Measurements from ENCODE around the gene ADAM8. TPM values are rescaled to one million over a fixed set of nuclear protein-coding genes. Genes with fewer than 3 reads are reported as not detected.

Gene ADAM8
- total RNA-seq = 1.2 and 2.9 TPM in 2 replicates

DNA sequence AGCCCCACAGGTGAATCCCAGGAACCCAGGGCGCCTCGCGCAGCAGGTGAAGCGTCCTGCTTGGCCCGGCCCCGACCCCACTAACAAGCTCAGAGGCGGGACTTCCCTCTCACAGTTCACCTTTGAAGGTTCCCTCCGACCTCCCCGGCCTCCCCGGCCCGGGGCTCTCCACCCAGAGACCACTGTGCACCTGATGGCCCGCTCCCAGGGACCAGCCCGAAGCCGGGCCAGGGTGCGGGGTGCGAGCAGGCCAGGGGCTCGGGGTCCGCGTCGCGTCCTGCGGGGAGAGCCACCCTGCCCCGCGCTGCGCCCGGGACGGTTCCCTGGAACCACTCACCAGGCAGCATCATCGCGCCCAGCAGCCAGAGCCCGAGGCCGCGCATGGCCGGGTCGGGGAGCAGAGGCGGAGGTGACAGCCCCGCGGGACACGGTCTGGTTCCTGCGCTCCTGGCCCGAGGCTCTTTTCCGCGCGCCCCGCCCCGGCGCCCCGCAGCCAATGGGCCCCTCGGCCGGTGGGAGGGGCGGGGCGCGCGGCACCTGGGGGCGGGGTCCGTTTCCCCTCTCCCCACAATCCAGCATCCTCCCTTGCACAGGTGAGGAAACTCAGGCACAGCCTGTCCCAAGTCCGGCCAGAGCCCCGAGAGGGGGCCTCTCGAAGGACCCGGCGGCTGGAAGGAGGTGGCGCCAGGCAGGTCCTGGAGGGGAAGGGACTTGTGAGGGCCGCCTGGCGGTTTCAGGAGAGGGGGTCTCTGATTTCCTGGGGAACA lies at the start of gene ADAM8:
TSS of gene ADAM8 (minus strand) at position 434 of the 767 bp plus-strand sequence. CDS start at position 383, 51 bp downstream.

DNA sequence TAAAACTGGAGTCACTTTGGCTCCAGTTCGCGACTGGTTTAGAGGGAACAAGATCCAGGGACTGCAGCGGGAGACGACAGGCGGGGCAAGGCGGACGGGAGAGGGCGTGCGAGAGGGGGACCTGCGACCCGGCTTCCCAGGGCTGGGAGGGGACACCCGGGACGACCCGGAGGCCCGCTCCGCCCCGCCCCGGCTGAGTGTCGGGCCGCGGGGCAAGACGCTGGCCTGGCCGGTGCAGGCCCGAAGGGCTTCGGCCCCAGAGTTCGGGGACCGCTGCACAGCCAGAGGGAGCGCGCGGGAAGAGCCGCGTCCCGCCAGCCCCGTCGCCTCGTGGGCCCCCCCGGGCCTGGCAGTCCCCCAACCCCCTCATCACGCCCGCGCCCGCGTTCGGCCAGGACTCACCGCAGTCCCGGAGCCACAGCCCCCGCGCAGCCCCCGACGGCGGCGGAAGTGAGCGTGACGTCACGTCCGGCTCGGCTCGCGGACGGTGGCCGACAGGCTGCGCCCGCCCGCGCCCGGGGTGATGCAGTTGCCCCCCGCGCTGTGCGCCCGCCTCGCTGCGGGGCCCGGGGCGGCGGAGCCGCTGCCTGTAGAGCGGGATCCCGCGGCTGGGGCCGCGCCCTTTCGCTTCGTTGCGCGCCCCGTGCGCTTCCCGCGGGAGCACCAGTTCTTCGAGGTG lies 31.9 kb upstream of the ADAM8 start, which contains the start of the genes TUBGCP2 and ZNF511:
TSS of gene TUBGCP2 (minus strand) at position 452 of the 679 bp plus-strand sequence. CDS start 5,931 bp downstream, outside the sequence.
TSS of gene ZNF511 (plus strand) at position 494 of the 679 bp plus-strand sequence. CDS start at position 524, 30 bp downstream.

DNA sequence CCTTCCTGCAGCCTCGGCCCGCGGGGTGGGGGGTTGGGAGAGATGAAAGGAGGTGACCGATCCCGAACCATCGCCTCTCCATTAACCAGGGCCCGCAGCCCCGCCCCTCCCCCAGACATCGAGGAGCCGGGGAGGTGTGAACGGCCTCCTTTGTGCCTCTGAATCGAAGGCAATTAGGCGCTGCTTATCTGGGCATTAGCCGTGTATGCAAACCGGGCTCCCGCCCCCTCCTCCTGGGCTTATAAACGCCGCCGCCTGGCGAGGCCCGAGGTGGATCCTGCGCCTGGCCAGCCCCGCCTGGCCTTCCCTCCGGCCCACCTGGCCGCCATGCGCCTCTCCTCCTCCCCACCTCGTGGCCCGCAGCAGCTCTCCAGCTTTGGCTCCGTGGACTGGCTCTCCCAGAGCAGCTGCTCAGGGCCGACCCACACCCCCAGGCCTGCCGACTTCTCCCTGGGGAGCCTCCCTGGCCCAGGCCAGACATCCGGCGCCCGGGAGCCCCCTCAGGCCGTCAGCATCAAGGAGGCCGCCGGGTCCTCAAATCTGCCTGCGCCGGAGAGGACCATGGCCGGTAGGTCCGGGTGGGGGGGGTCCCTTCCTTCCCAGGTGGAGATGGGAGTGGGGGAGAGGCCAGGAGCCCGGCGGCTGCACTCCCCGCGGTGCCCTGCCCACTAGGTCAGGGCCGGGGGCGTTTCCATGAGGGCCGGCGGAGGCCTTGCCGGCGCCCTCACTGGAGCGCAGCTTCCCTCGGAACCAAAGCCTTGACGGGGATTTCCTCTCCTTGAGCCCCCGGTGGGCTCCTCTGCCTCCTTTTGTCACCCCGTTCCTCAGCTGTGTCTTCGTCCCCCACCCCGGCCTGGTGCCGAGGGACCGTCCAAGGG lies 38.8 kb downstream of the ADAM8 start, which contains the start of gene VENTX:
TSS of gene VENTX (plus strand) at position 268 of the 878 bp plus-strand sequence. CDS start at position 328, 60 bp downstream.

DNA sequence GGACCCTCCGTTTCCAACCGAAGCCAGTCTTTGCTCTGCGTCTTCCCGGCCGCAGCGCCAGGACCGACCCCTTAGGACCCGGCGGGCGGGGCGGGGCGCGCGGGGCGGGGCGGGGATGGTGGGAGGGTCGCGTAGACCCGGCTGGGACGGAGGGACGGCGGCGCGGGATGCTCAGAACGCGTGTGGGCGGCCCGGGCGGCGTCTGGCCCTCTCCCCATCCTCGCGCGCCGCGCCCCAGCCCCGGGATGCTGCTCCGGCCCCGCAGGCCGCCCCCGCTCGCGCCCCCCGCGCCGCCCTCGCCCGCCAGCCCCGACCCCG lies 46.7 kb downstream of the ADAM8 start, which contains the start of gene UTF1:
TSS of gene UTF1 (plus strand) at position 174 of the 318 bp plus-strand sequence. CDS start at position 246, 72 bp downstream.

Other genes with a start within 250 kb of the ADAM8 start
- gene ADGRA1, start 188.9 kb downstream of the ADAM8 start, total RNA-seq = not detected in 2 replicates
- 0.73 and 2.3 TPM in 2 replicates for gene KNDC1, start 116.6 kb downstream of the ADAM8 start, total RNA-seq
- not detected in 2 replicates for gene UTF1, start 46.7 kb downstream of the ADAM8 start, total RNA-seq
- gene VENTX, start 39.0 kb downstream of the ADAM8 start, total RNA-seq = under 0.01 TPM in 1 of 2 replicates, not detected in the other
- gene TUBGCP2, start 32.0 kb upstream of the ADAM8 start, total RNA-seq = 58.9 and 79.1 TPM in 2 replicates
- 23.7 and 29.3 TPM in 2 replicates for gene ZNF511, start 32.0 kb upstream of the ADAM8 start, total RNA-seq
- gene CALY, start 60.0 kb upstream of the ADAM8 start, total RNA-seq = 0.33 TPM in 1 of 2 replicates, not detected in the other
- gene PRAP1, start 70.5 kb upstream of the ADAM8 start, total RNA-seq = not detected in 2 replicates
- gene FUOM, start 81.2 kb upstream of the ADAM8 start, total RNA-seq = 24.8 and 26.5 TPM in 2 replicates
- gene ECHS1, start 96.5 kb upstream of the ADAM8 start, total RNA-seq = 94.0 and 109 TPM in 2 replicates
- 9.6 and 12.1 TPM in 2 replicates for gene PAOX, start 102.4 kb upstream of the ADAM8 start, total RNA-seq
- gene MTG1, start 117.3 kb upstream of the ADAM8 start, total RNA-seq = 21.5 and 33.5 TPM in 2 replicates
- 0.87 and 3.1 TPM in 2 replicates for gene SPRN, start 147.8 kb upstream of the ADAM8 start, total RNA-seq
- 3.0 and 3.9 TPM in 2 replicates for gene SCART1, start 177.1 kb upstream of the ADAM8 start, total RNA-seq

Data from smooth muscle cell of trachea (primary cell).